ENCODE data around the gene CTAGE9.
"Not testable (repeated sequence)": the region's sequence is repeated elsewhere in the genome, so short reads cannot be mapped to it uniquely, and the experiment has no call there.

The CTAGE9 gene, protein sequence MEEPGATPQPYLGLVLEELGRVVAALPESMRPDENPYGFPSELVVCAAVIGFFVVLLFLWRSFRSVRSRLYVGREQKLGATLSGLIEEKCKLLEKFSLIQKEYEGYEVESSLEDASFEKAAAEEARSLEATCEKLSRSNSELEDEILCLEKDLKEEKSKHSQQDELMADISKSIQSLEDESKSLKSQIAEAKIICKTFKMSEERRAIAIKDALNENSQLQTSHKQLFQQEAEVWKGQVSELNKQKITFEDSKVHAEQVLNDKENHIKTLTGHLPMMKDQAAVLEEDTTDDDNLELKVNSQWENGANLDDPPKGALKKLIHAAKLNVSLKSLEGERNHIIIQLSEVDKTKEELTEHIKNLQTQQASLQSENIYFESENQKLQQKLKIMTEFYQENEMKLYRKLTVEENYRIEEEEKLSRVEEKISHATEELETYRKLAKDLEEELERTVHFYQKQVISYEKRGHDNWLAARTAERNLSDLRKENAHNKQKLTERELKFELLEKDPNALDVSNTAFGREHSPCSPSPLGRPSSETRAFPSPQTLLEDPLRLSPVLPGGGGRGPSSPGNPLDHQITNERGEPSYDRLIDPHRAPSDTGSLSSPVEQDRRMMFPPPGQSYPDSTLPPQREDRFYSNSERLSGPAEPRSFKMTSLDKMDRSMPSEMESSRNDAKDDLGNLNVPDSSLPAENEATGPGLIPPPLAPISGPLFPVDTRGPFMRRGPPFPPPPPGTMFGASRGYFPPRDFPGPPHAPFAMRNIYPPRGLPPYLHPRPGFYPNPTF

DNA sequence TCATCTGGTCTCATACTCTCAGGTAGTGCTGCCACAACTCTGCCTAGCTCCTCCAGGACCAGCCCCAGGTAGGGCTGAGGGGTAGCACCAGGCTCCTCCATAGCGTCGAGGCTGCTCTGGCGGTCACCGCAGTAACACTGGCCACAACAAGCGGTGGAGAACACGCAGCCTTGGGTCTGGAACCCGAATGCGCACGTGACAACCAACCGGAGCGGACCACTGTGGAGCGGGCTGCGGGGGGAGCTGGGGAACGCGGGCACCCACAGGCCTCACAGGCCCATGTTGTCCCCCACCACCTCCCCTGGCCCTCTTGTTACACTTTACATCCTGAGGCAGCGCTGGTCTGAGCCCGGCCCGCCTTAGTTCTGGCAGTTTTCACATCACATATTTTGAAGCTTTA, at the start of gene CTAGE9:
CTAGE9 (minus strand) TSS at position 101 of the 400 bp plus-strand sequence; CDS start at position 101, 0 bp downstream.
- DNase-seq (ENCODE audit: low read depth in 2 of 3, low spot score in 1 of 3), result not testable (repeated sequence)

DNA sequence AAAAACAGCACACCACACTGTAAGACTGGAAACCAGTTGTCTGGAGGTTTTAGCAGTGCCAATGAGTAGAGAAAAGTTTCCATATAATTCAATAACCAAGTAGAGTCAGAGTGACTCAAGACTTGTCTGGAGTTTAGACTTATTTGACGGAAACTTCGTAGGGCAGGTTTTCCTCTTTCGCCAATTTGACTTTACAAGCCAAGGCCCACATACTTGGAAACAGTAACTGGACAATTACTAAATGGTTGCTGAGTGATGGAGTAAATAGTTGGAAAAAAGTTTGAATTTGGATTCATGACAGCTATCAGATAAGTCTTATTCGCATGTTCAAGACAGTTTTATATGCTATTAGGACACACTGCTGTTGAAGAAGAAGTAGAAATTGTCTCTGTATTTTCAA, 48.1 kb upstream of the CTAGE9 start:
- DNase-seq (ENCODE audit: low read depth in 2 of 3, low spot score in 1 of 3), result no peak

- no peak for DNase-seq (ENCODE audit: low read depth in 2 of 3, low spot score in 1 of 3)
Measured at GRCh38 chr6:131756039-131756438, 45.2 kb upstream of the CTAGE9 start.

GRCh38 chr6:131755597-131755996, 44.8 kb upstream of the CTAGE9 start:
- no peak for DNase-seq (ENCODE audit: low read depth in 2 of 3, low spot score in 1 of 3)

DNA sequence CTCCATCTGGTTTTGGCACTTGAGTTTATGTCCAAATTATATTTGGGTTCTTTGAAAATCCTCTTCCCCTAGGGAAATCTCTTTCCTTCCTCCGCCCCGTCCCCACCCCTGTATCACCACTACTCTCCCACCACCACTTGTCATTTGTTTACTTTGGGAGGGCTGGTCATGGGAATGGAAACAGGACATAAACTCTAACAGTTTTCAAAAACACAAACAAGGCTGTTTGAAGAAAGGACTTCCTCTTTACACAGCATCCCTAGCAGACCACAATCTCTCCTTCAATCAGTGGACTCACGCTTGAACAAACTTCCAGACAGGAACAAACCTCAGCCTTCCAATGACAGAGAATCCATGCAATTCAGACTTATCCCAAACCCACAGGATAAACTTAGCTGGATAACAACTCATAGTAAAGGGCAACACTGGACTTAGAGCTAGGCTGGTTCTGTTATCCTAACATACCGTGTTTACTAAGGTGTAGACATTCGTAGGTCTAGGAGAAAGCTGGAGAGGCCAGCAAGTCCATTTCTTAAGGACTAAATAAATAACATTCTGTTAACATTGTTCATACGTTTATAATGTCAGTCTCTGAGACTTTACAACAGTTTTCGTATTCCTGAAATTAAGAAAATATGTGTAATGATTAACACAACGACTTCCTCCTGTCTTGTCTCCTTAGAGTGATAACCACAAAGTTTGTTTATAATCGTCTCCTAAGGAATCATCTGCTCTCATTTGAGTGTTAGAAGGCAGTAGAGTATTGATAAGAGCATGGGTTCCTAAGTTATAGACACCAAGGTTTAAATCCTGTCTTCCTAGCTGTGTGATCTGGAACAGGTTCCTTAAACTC, 44.1 kb upstream of the CTAGE9 start:
- DNase-seq (ENCODE audit: low read depth in 2 of 3, low spot score in 1 of 3), result no peak

GRCh38 chr6:131754088-131754487, 43.3 kb upstream of the CTAGE9 start:
- DNase-seq (ENCODE audit: low read depth in 2 of 3, low spot score in 1 of 3), result no peak

DNA sequence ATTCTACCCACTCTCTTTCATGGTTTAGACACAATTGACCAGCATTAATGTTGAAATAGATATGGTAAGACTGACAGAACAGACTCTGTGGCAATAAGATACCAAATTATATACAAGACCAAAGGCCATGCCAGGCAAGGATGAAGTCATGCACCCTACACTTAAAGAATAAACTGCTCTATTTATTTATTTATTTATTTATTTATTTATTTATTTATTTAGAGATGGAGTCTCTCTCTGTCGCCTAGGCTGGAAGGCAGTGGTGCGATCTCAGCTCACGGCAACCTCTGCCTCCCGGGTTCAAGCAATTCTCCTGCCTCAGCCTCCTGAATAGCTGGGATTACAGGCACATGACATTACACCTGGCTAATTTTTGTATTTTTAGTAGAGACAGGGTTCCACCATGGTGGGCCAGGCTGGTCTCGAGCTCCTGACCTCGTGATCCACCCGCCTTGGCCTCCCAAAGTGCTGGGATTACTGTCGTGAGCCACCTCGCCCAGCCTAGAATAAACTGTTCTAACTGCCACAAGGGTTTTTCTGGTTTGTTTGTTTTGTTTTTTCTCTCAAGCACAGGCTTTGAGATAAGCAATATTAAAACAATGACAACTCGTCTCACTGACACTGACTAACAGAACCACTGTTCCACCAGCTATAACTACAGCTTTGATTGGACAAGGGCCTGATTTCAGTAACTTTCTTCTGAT, 40.3 kb upstream of the CTAGE9 start:
- not testable (repeated sequence) for DNase-seq (ENCODE audit: low read depth in 2 of 3, low spot score in 1 of 3)

GRCh38 chr6:131749023-131749422, 38.2 kb upstream of the CTAGE9 start:
- no peak for DNase-seq (ENCODE audit: low read depth in 2 of 3, low spot score in 1 of 3)

DNA sequence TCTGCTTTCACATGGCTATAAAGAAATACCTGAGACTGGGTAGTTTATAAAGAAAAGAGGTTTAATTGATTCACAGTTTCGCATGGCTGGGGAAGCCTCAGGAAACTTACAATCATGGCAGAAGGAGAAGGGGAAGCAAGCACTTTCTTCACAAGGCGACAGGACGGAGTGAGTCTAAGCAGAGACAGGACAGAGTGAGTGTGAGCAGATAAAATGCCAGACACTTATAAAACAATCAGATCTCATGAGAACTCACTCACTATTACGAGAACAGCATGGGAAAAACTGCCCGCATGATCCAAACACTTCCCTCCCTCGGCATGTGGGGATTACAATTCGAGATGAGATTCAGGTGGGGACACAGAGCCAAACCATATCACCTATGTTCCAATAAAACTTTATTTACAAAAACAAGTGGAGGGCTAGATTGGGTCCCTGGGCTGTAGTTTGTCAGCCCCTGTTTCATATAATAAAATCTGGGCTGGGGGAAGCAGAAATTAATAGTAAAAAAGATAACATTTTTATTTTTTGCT, 37.1 kb upstream of the CTAGE9 start:
- DNase-seq (ENCODE audit: low read depth in 2 of 3, low spot score in 1 of 3), result no peak

GRCh38 chr6:131745476-131745875, 34.7 kb upstream of the CTAGE9 start:
- DNase-seq (ENCODE audit: low read depth in 2 of 3, low spot score in 1 of 3), result no peak

- no peak for DNase-seq (ENCODE audit: low read depth in 2 of 3, low spot score in 1 of 3)
Measured at GRCh38 chr6:131744432-131745287, 33.8 kb upstream of the CTAGE9 start.

GRCh38 chr6:131741688-131742393, 31.0 kb upstream of the CTAGE9 start:
- DNase-seq (ENCODE audit: low read depth in 2 of 3, low spot score in 1 of 3), result no peak

DNA sequence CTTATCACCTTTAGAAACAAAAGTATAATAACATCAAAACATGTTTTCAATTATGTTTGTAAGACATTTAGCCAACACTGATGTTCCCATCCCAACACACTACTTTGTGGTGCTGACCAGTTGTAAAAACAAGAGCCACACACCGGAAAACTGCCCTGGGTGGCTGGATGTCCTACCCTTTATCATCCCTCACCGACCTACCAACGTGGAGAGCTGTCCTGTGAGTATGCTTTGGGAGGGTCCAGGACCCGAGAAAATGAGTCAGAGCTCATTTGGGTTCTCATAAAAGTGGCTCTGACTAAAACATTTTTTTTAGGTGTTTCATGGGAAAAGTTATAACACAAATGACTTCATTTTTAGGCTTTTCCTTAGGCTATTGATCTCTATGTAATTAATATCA, 29.3 kb upstream of the CTAGE9 start:
- DNase-seq (ENCODE audit: low read depth in 2 of 3, low spot score in 1 of 3), result no peak

DNA sequence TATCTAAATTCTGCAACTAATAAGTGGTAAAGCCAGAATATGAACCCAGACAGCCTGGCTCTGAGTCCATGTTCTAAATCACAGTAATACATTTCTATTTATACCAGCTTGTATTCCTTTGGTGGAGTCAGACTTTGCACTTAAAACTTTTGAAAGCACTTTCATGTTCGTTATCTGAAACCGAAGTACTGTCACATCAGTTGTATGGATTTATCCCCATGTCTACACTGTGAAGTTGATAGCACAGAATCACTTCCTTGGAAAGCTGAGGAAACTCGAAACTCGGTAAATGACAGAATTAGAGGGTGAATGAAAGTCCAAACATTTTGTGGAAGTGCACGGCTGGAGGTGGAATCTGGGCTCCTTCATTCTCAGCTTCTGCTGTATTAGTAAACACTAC, 28.3 kb upstream of the CTAGE9 start:
- DNase-seq (ENCODE audit: low read depth in 2 of 3, low spot score in 1 of 3), result no peak

DNA sequence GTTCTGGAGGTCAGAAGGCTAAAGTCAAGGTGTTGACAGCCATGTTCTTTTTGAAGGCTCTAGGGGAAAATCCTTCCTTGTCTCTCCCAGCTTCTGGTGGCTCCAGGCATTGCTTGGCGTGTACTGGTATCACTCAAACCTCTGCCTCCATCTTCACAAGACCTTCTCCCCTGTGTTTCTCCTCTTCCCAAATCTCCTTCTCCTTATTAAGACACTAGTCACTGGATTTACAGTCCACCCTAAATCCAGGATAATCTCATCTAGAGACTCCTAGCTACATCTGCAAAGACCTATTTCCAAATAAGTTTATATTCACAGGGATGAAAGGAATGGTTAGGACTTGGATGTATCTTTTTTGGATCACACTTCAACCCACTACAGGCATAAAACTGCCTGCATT, 26.0 kb upstream of the CTAGE9 start:
- DNase-seq (ENCODE audit: low read depth in 2 of 3, low spot score in 1 of 3), result no peak

DNA sequence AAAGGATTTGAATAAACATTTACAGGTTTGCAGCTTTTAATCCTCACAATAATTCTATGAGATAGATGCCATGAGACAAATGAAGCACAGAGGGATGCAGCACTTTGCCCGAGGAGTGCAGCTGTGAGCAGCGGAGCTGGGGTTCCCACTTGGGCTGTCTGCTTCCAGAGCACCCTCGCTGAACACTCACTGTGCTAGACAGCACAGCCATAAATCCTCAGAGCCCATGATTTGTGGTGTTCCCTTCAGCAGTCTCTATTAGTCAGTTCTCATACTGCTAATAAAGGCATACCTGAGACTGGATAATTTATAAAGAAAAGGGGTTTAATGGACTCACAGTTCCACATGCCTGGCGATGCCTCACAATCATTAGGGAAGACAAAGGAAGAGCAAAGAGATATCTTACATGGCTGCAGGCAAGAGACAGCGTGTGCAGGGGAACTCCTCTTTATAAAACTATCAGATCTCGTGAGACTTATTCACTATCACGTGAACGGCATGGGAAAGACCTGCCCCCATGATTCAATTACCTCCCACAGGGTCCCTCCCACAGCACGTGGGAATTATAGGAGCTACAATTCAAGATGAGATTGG, 25.3 kb upstream of the CTAGE9 start:
- no peak for DNase-seq (ENCODE audit: low read depth in 2 of 3, low spot score in 1 of 3)

GRCh38 chr6:131733376-131734016, 22.7 kb upstream of the CTAGE9 start:
- no peak for DNase-seq (ENCODE audit: low read depth in 2 of 3, low spot score in 1 of 3)

GRCh38 chr6:131731224-131731623, 20.4 kb upstream of the CTAGE9 start:
- DNase-seq (ENCODE audit: low read depth in 2 of 3, low spot score in 1 of 3), result no peak
